ENCODE results near the gene MAGI1. TPM values are rescaled to one million over a fixed set of nuclear protein-coding genes. Genes with fewer than 3 reads are reported as not detected.

The MAGI1 gene
- total RNA-seq, 2 experiments from 2014 or later, result not detected

- CTCF ChIA-PET, result interaction anchor here (0.6 kb wide), 1 partner anchor 346 kb away, joined by 3 read pairs; no protein-coding TSS in a partner anchor
- Mint-ChIP-seq H3K4me1 (ENCODE audit: low read depth) (no peaks in the 10 kb centered on the region), H3K36me3 (ENCODE audit: low read depth) (no peaks in the 10 kb centered on the region), H3K9me3 (peaks cover 17% of the 10 kb centered on the region), H3K27me3 (ENCODE audit: low read depth) (no peaks in the 10 kb centered on the region), H3K4me3 (no peak overlapping the region), H3K27ac (no peak overlapping the region)
- intact Hi-C loops (cut with micrococcal nuclease), result no loop called here
- DNase-seq, result no peak
Observed at GRCh38 chr3:65647369-65647768, 391.3 kb downstream of the MAGI1 start.

- Mint-ChIP-seq H3K36me3 (ENCODE audit: low read depth) (no peaks in the 10 kb centered on the region), H3K4me1 (ENCODE audit: low read depth) (no peaks in the 10 kb centered on the region), H3K9me3 (peaks cover 10% of the 10 kb centered on the region), H3K27me3 (ENCODE audit: low read depth) (peaks cover 3% of the 10 kb centered on the region), H3K4me3 (no peak overlapping the region), H3K27ac (no peak overlapping the region)
- no peak for DNase-seq
- intact Hi-C loops (cut with micrococcal nuclease), result no loop called here
- CTCF ChIA-PET, result interaction anchor here (0.6 kb wide), 1 partner anchor 1110 kb away, joined by 3 read pairs; no protein-coding TSS in a partner anchor
Observed at GRCh38 chr3:65642883-65643282, 395.8 kb downstream of the MAGI1 start.

GRCh38 chr3:65641777-65642176 is 396.9 kb downstream of the MAGI1 start:
- H3K27me3 Mint-ChIP-seq (ENCODE audit: low read depth), result peaks cover 3% of the 10 kb centered on the region
- intact Hi-C loops (cut with micrococcal nuclease), result no loop called here
- no peaks in the 10 kb centered on the region for H3K36me3 Mint-ChIP-seq (ENCODE audit: low read depth)
- H3K4me3 Mint-ChIP-seq, result no peak overlapping the region
- no peak for DNase-seq
- peaks cover 6% of the 10 kb centered on the region for H3K9me3 Mint-ChIP-seq
- no peak overlapping the region for H3K27ac Mint-ChIP-seq
- CTCF ChIA-PET, result interaction anchor here (0.6 kb wide), 1 partner anchor 24 kb away, joined by 3 read pairs; no protein-coding TSS in a partner anchor
- H3K4me1 Mint-ChIP-seq (ENCODE audit: low read depth), result no peaks in the 10 kb centered on the region

GRCh38 chr3:65641045-65641444 is 397.7 kb downstream of the MAGI1 start:
- CTCF ChIA-PET, result no interaction called here

GRCh38 chr3:65639444-65639843 is 399.3 kb downstream of the MAGI1 start:
- intact Hi-C loops (cut with micrococcal nuclease), result no loop called here
- CTCF ChIA-PET, result no interaction called here

More at GRCh38 chr3:65641045-65641444, 397.7 kb downstream of the MAGI1 start:
- intact Hi-C loops (cut with micrococcal nuclease), result no loop called here
- Mint-ChIP-seq H3K4me1 (ENCODE audit: low read depth) (no peaks in the 10 kb centered on the region), H3K4me3 (no peak overlapping the region), H3K27ac (no peak overlapping the region), H3K9me3 (peaks cover 1% of the 10 kb centered on the region), H3K27me3 (ENCODE audit: low read depth) (peaks cover 3% of the 10 kb centered on the region), H3K36me3 (ENCODE audit: low read depth) (no peaks in the 10 kb centered on the region)
- no peak for DNase-seq

GRCh38 chr3:65638301-65638700 is 400.4 kb downstream of the MAGI1 start:
- Mint-ChIP-seq H3K9me3 (no peaks in the 10 kb centered on the region), H3K4me1 (ENCODE audit: low read depth) (no peaks in the 10 kb centered on the region), H3K4me3 (no peak overlapping the region), H3K27me3 (ENCODE audit: low read depth) (peaks cover 3% of the 10 kb centered on the region), H3K36me3 (ENCODE audit: low read depth) (no peaks in the 10 kb centered on the region), H3K27ac (no peak overlapping the region)
- no peak for DNase-seq
- CTCF ChIA-PET, result no interaction called here
- intact Hi-C loops (cut with micrococcal nuclease), result no loop called here

More at GRCh38 chr3:65639444-65639843, 399.3 kb downstream of the MAGI1 start:
- Mint-ChIP-seq H3K27ac (no peak overlapping the region), H3K4me3 (no peak overlapping the region), H3K27me3 (ENCODE audit: low read depth) (peaks cover 3% of the 10 kb centered on the region), H3K4me1 (ENCODE audit: low read depth) (no peaks in the 10 kb centered on the region), H3K36me3 (ENCODE audit: low read depth) (no peaks in the 10 kb centered on the region), H3K9me3 (no peaks in the 10 kb centered on the region)
- DNase-seq, result no peak

- Mint-ChIP-seq H3K9me3 (no peaks in the 10 kb centered on the region), H3K27ac (no peak overlapping the region), H3K27me3 (ENCODE audit: low read depth) (peaks cover 3% of the 10 kb centered on the region), H3K4me3 (no peak overlapping the region), H3K4me1 (ENCODE audit: low read depth) (no peaks in the 10 kb centered on the region), H3K36me3 (ENCODE audit: low read depth) (no peaks in the 10 kb centered on the region)
- intact Hi-C loops (cut with micrococcal nuclease), result no loop called here
- DNase-seq, result no peak
- CTCF ChIA-PET, result no interaction called here
Observed at GRCh38 chr3:65636326-65636725, 402.4 kb downstream of the MAGI1 start.

- H3K27ac Mint-ChIP-seq, result no peak overlapping the region
- H3K36me3 Mint-ChIP-seq (ENCODE audit: low read depth), result no peaks in the 10 kb centered on the region
- H3K4me3 Mint-ChIP-seq, result no peak overlapping the region
- no peak for DNase-seq
- CTCF ChIA-PET, result no interaction called here
- H3K9me3 Mint-ChIP-seq, result no peaks in the 10 kb centered on the region
- H3K27me3 Mint-ChIP-seq (ENCODE audit: low read depth), result peaks cover 3% of the 10 kb centered on the region
- intact Hi-C loops (cut with micrococcal nuclease), result no loop called here
- no peaks in the 10 kb centered on the region for H3K4me1 Mint-ChIP-seq (ENCODE audit: low read depth)
Observed at GRCh38 chr3:65635657-65636056, 403.1 kb downstream of the MAGI1 start.

GRCh38 chr3:65633018-65633638 is 405.6 kb downstream of the MAGI1 start:
- CTCF ChIA-PET, result no interaction called here
- Mint-ChIP-seq H3K27ac (no peak overlapping the region), H3K36me3 (ENCODE audit: low read depth) (no peaks in the 10 kb centered on the region), H3K4me3 (no peak overlapping the region), H3K27me3 (ENCODE audit: low read depth) (no peaks in the 10 kb centered on the region), H3K9me3 (no peaks in the 10 kb centered on the region), H3K4me1 (ENCODE audit: low read depth) (no peaks in the 10 kb centered on the region)
- DNase-seq, result no peak
- intact Hi-C loops (cut with micrococcal nuclease), result no loop called here

- intact Hi-C loops (cut with micrococcal nuclease), result no loop called here
- DNase-seq, result no peak
- Mint-ChIP-seq H3K4me1 (ENCODE audit: low read depth) (no peaks in the 10 kb centered on the region), H3K36me3 (ENCODE audit: low read depth) (no peaks in the 10 kb centered on the region), H3K27me3 (ENCODE audit: low read depth) (no peaks in the 10 kb centered on the region), H3K27ac (no peak overlapping the region), H3K4me3 (no peak overlapping the region), H3K9me3 (no peaks in the 10 kb centered on the region)
- CTCF ChIA-PET, result no interaction called here
Observed at GRCh38 chr3:65632414-65632813, 406.3 kb downstream of the MAGI1 start.

GRCh38 chr3:65628978-65629377 is 409.7 kb downstream of the MAGI1 start:
- DNase-seq, result no peak
- Mint-ChIP-seq H3K27me3 (ENCODE audit: low read depth) (no peaks in the 10 kb centered on the region), H3K4me3 (no peak overlapping the region), H3K4me1 (ENCODE audit: low read depth) (no peaks in the 10 kb centered on the region), H3K36me3 (ENCODE audit: low read depth) (no peaks in the 10 kb centered on the region), H3K27ac (no peak overlapping the region), H3K9me3 (no peaks in the 10 kb centered on the region)
- intact Hi-C loops (cut with micrococcal nuclease), result no loop called here
- CTCF ChIA-PET, result no interaction called here

- CTCF ChIA-PET, result no interaction called here
- no peaks in the 10 kb centered on the region for H3K4me1 Mint-ChIP-seq (ENCODE audit: low read depth)
- H3K27me3 Mint-ChIP-seq (ENCODE audit: low read depth), result no peaks in the 10 kb centered on the region
- DNase-seq, result no peak
- intact Hi-C loops (cut with micrococcal nuclease), result no loop called here
- no peaks in the 10 kb centered on the region for H3K36me3 Mint-ChIP-seq (ENCODE audit: low read depth)
- H3K4me3 Mint-ChIP-seq, result no peak overlapping the region
- no peak overlapping the region for H3K27ac Mint-ChIP-seq
- H3K9me3 Mint-ChIP-seq, result no peaks in the 10 kb centered on the region
Observed at GRCh38 chr3:65627062-65627461, 411.7 kb downstream of the MAGI1 start.

GRCh38 chr3:65625305-65625704 is 413.4 kb downstream of the MAGI1 start:
- no peak for DNase-seq
- intact Hi-C loops (cut with micrococcal nuclease), result no loop called here
- CTCF ChIA-PET, result no interaction called here
- no peaks in the 10 kb centered on the region for H3K9me3 Mint-ChIP-seq
- no peak overlapping the region for H3K4me3 Mint-ChIP-seq
- no peaks in the 10 kb centered on the region for H3K27me3 Mint-ChIP-seq (ENCODE audit: low read depth)
- no peaks in the 10 kb centered on the region for H3K4me1 Mint-ChIP-seq (ENCODE audit: low read depth)
- H3K27ac Mint-ChIP-seq, result no peak overlapping the region
- H3K36me3 Mint-ChIP-seq (ENCODE audit: low read depth), result no peaks in the 10 kb centered on the region
